ENCODE measurements around the gene ACSS3. TPM values are rescaled to one million over a fixed set of nuclear protein-coding genes. Genes with fewer than 3 reads are reported as not detected.

Gene ACSS3
- polyA plus RNA-seq, 1 of the 3 experiments (the other 2 are of a cell fraction) = 0.02 TPM

GRCh38 chr12:81168445-81168844 is 90.6 kb downstream of the ACSS3 start:
- ChIA-PET POLR2A (no interaction called here), CTCF (no interaction called here)
- H3K79me2 ChIP-seq (ENCODE audit: insufficient read depth) = no peaks in the 10 kb centered on the region
- no peaks in the 10 kb centered on the region for H3K9me2 ChIP-seq
- H3K27ac ChIP-seq (ENCODE audit: low read depth in 2 of 2, low read length in 1 of 2) = no peak overlapping the region
- WGBS (ENCODE audit: low lambda C conversion rate) = 7% methylated on average over 3 of the region's 3 CpGs
- H3K9me3 ChIP-seq = no peaks in the 10 kb centered on the region
- TF ChIP-seq MEF2A (IDR thresholded peaks at IDR 0.05; ENCODE audit: borderline replicate concordance, low read depth) (no peak), JUND (IDR thresholded peaks at IDR 0.05) (no peak), TEAD4 (IDR thresholded peaks at IDR 0.05; ENCODE audit: borderline replicate concordance, insufficient read depth) (no peak), FOSL2 (IDR thresholded peaks at IDR 0.05; ENCODE audit: borderline replicate concordance, low read depth) (no peak), CHD2 (IDR thresholded peaks at IDR 0.05; ENCODE audit: low read length, partially characterized antibody) (no peak), ELF1 (IDR thresholded peaks at IDR 0.05) (no peak), GATA2 (CRISPR knock-in tag; IDR thresholded peaks at IDR 0.05) (no peak), PBX3 (IDR thresholded peaks at IDR 0.05) (no peak), EP300 (IDR thresholded peaks at IDR 0.05; ENCODE audit: borderline replicate concordance in 1 of 2, low read depth in 1 of 2, low read length in 1 of 2) (no peak), USF2 (IDR thresholded peaks at IDR 0.05; ENCODE audit: borderline replicate concordance, low read depth, low read length) (no peak), USF1 (IDR thresholded peaks at IDR 0.05; ENCODE audit: borderline replicate concordance, low read depth) (no peak), FOXM1 (IDR thresholded peaks at IDR 0.05; ENCODE audit: low read depth) (no peak), RXRA (IDR thresholded peaks at IDR 0.05; ENCODE audit: borderline replicate concordance, low read depth) (no peak), YY1 (IDR thresholded peaks at IDR 0.05; ENCODE audit: low read depth) (no peak), NRF1 (IDR thresholded peaks at IDR 0.05; ENCODE audit: low read depth, low read length) (no peak)
- H3K4me2 ChIP-seq = no peak overlapping the region
- no peaks in the 10 kb centered on the region for H4K20me1 ChIP-seq (ENCODE audit: insufficient read depth)
- no peak overlapping the region for H3K4me3 ChIP-seq (ENCODE audit: low read depth in 2 of 2, low read length in 1 of 2)
- H2AFZ ChIP-seq (ENCODE audit: low read depth) = no peak overlapping the region
- no peaks in the 10 kb centered on the region for H3K36me3 ChIP-seq (replicated peaks in 1 of 2; ENCODE audit: control insufficient read depth in 1 of 2, insufficient read depth in 2 of 2, low read length in 1 of 2)
- no peaks in the 10 kb centered on the region for H3K4me1 ChIP-seq (ENCODE audit: control insufficient read depth in 1 of 2, insufficient read depth in 2 of 2, low read depth in 1 of 2, low read length in 1 of 2)
- H3K27me3 ChIP-seq (ENCODE audit: insufficient read depth) = no peaks in the 10 kb centered on the region
- H3K9ac ChIP-seq = no peak overlapping the region
- no peaks in the 10 kb centered on the region for H3F3A ChIP-seq (replicated peaks; ENCODE audit: insufficient read depth)
- DNase-seq = no peak

GRCh38 chr12:81170072-81170471 is 92.2 kb downstream of the ACSS3 start:
- no peak overlapping the region for H2AFZ ChIP-seq (ENCODE audit: low read depth)

More at GRCh38 chr12:81170072-81170471, 92.2 kb downstream of the ACSS3 start:
- no peaks in the 10 kb centered on the region for H3K4me1 ChIP-seq (ENCODE audit: control insufficient read depth in 1 of 2, insufficient read depth in 2 of 2, low read depth in 1 of 2, low read length in 1 of 2)
- H3K9me2 ChIP-seq = no peaks in the 10 kb centered on the region
- H3K79me2 ChIP-seq (ENCODE audit: insufficient read depth) = no peaks in the 10 kb centered on the region
- H3K4me3 ChIP-seq (ENCODE audit: low read depth in 2 of 2, low read length in 1 of 2) = no peak overlapping the region
- no peaks in the 10 kb centered on the region for H3K27me3 ChIP-seq (ENCODE audit: insufficient read depth)
- no peak overlapping the region for H3K27ac ChIP-seq (ENCODE audit: low read depth in 2 of 2, low read length in 1 of 2)
- H3F3A ChIP-seq (replicated peaks; ENCODE audit: insufficient read depth) = no peaks in the 10 kb centered on the region
- TF ChIP-seq RAD21 (IDR thresholded peaks at IDR 0.05; ENCODE audit: low read length) = no peak
- TF ChIP-seq PBX3 (IDR thresholded peaks at IDR 0.05) = no peak
- TF ChIP-seq FOXJ3 (CRISPR knock-in tag; IDR thresholded peaks at IDR 0.05) = no peak
- TF ChIP-seq MEF2A (IDR thresholded peaks at IDR 0.05; ENCODE audit: borderline replicate concordance, low read depth) = no peak
- no peak for TF ChIP-seq POLR2AphosphoS5 (IDR thresholded peaks at IDR 0.05; ENCODE audit: low read depth, low read length)
- TF ChIP-seq NRF1 (IDR thresholded peaks at IDR 0.05; ENCODE audit: low read depth, low read length) = no peak
- TF ChIP-seq SMC3 (IDR thresholded peaks at IDR 0.05; ENCODE audit: low read depth, low read length) = no peak
- TF ChIP-seq JUND (IDR thresholded peaks at IDR 0.05) = no peak
- no peak for TF ChIP-seq ELF1 (IDR thresholded peaks at IDR 0.05)
- no peak overlapping the region for H3K4me2 ChIP-seq
- no peaks in the 10 kb centered on the region for H3K36me3 ChIP-seq (replicated peaks in 1 of 2; ENCODE audit: control insufficient read depth in 1 of 2, insufficient read depth in 2 of 2, low read length in 1 of 2)
- ChIA-PET POLR2A (no interaction called here), CTCF (no interaction called here)
- no peaks in the 10 kb centered on the region for H3K9me3 ChIP-seq
- no peaks in the 10 kb centered on the region for H4K20me1 ChIP-seq (ENCODE audit: insufficient read depth)
- H3K9ac ChIP-seq = no peak overlapping the region
- DNase-seq = no peak
